Colonic mucosa (tissue), 4 donors: ENCODE measurements around the gene YY2. TPM values are rescaled to one million over a fixed set of nuclear protein-coding genes. Genes with fewer than 3 reads are reported as not detected.

Source experiments
- DNase-seq: peaks from one replicate; pipeline ENCODE4 v3.0.0-alpha.2; 2020
- H3K27ac ChIP-seq: fragments of 200-600 bp; one replicate; pipeline ENCODE4 v1.8.0; 2021
- H3K27me3 ChIP-seq: fragments of 200-600 bp; one replicate; pipeline ENCODE4 v1.8.0; 2021
- H3K36me3 ChIP-seq: fragments of 200-600 bp; one replicate; pipeline ENCODE4 v1.8.0; 2021
- H3K4me1 ChIP-seq: fragments of 200-600 bp; one replicate; pipeline ENCODE4 v1.8.0; 2021; ENCODE audit warnings: mild to moderate bottlenecking
- H3K4me3 ChIP-seq: fragments of 200-600 bp; one replicate; pipeline ENCODE4 v1.8.0; 2021
- H3K9ac ChIP-seq, 2 donors: one replicate each; pipeline ENCODE4 v1.7.0; 2013; ENCODE audit warnings: control low read depth in 2 of 2, low read depth in 2 of 2, low read length in 2 of 2
- H3K9me3 ChIP-seq: fragments of 200-600 bp; one replicate; pipeline ENCODE4 v1.8.0; 2021
- CTCF ChIP-seq: fragments of 200-600 bp; IDR thresholded peaks from one replicate; pipeline ENCODE4 v1.8.0; 2022; ENCODE audit warnings: antibody characterized with exemption, mild to moderate bottlenecking
- intact Hi-C: fragments of 100-400 bp; cut with DNase I; formaldehyde crosslinking; loops from one replicate; pipeline ENCODE4 v1.14.1; 2022
- total RNA-seq, 2 donors: library from RNA; stranded (reverse); fragmentation: NEBNext Ultra II Directional in 1 of 2; extraction: Animal tissue kit (Norgen Biotek cat#: 25700) in 1 of 2; gene quantifications; one replicate each; pipeline ENCODE4 v1.2.1, GENCODE V29; 2021
- donor health status: healthy.
- donor health status: DM: no; HTN: no; CAD: no.
- donor health status: DM: no; HTN: no; CAD: no.

The YY2 gene
- 1 to 10 TPM in 1 of 2 donors, under 1 TPM in 1; 0.66 to 1.5 TPM for total RNA-seq

- intact Hi-C loops, result no loop called here
- no peak within 1 kb of the TSS for H3K9ac ChIP-seq
- TF ChIP-seq CTCF, result no peak
- DNase-seq, result no peak
- no peak within 1 kb of the TSS for H3K4me3 ChIP-seq
- no peaks in the 10 kb centered on the region for H3K4me1 ChIP-seq
- no peaks in the 10 kb centered on the region for H3K27me3 ChIP-seq
- H3K9me3 ChIP-seq, result no peaks in the 10 kb centered on the region
- no peaks in the 10 kb centered on the region for H3K36me3 ChIP-seq
- no peak within 1 kb of the TSS for H3K27ac ChIP-seq
Measured at GRCh38 chrX:21855937-21856415, at the start of gene YY2. Gene YY2, plus strand, starts transcription at chrX:21855987. Its CDS starts 498 bp downstream, at chrX:21856485.

GRCh38 chrX:21806691-21807090 is 49.1 kb upstream of the YY2 start:
- H3K27ac ChIP-seq, result no peak overlapping the region
- no peaks in the 10 kb centered on the region for H3K4me1 ChIP-seq
- no peaks in the 10 kb centered on the region for H3K27me3 ChIP-seq
- DNase-seq, result no peak
- TF ChIP-seq CTCF, result no peak
- H3K36me3 ChIP-seq, result no peaks in the 10 kb centered on the region
- no peak overlapping the region for H3K9ac ChIP-seq
- H3K9me3 ChIP-seq, result no peaks in the 10 kb centered on the region
- H3K4me3 ChIP-seq, result no peak overlapping the region
- intact Hi-C loops, result no loop called here

GRCh38 chrX:21811832-21812231 is 44.0 kb upstream of the YY2 start:
- intact Hi-C loops, result no loop called here
- Histone ChIP-seq H3K27me3 (no peaks in the 10 kb centered on the region), H3K9ac (no peak overlapping the region), H3K4me3 (no peak overlapping the region), H3K9me3 (no peaks in the 10 kb centered on the region), H3K27ac (no peak overlapping the region), H3K4me1 (no peaks in the 10 kb centered on the region), H3K36me3 (no peaks in the 10 kb centered on the region)
- TF ChIP-seq CTCF, result no peak
- DNase-seq, result no peak

- intact Hi-C loops, result no loop called here
- no peak overlapping the region for H3K27ac ChIP-seq
- H3K9ac ChIP-seq, result no peak overlapping the region
- H3K4me1 ChIP-seq, result no peaks in the 10 kb centered on the region
- DNase-seq, result no peak
- no peaks in the 10 kb centered on the region for H3K9me3 ChIP-seq
- H3K36me3 ChIP-seq, result no peaks in the 10 kb centered on the region
- H3K27me3 ChIP-seq, result no peaks in the 10 kb centered on the region
- TF ChIP-seq CTCF, result no peak
- no peak overlapping the region for H3K4me3 ChIP-seq
Measured at GRCh38 chrX:21812628-21813027, 43.2 kb upstream of the YY2 start.

DNA sequence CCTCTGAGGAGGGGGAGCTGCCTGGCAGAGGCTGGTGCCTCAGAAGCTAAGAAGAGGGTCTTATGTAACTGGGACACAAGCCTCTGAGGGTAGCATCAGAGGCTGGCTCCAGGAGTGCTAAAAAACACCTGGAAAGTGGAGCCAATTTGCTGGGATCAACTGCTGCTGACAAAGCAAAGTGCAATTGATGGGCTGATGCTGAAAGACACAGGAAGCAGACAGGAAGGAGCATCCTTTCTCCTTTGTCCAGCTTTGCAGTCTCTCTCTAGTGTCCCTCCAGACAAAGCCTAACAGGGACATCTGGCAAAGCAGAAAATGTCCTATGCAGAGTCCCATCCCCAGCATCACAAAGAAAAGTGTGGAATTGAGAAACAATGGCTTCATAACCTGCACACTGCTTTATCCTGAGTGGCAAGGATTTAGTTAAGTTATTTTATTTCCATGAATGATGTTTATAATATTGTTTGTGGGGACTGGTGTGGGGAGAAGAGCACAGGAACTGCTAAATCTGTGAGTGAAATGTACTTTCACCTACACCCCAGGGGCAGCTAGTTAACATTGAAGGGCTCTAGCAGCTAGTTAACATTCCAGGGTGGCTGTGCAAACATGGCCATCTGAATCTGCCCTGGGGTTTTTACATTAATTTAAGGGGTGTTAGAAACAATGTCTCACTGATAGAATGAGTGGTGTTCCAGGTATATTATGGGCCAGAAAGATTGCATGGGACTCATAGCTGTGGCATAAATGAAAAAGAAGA is 42.0 kb upstream of the YY2 start:
- Histone ChIP-seq H3K9me3 (no peaks in the 10 kb centered on the region), H3K27ac (no peak overlapping the region), H3K4me1 (no peaks in the 10 kb centered on the region), H3K4me3 (no peak overlapping the region), H3K9ac (no peak overlapping the region), H3K27me3 (no peaks in the 10 kb centered on the region), H3K36me3 (no peaks in the 10 kb centered on the region)
- intact Hi-C loops, result no loop called here
- no peak for TF ChIP-seq CTCF
- no peak for DNase-seq
